IMR-90 (cell line): ENCODE measurements around the gene C8B. TPM values are rescaled to one million over a fixed set of nuclear protein-coding genes. Genes with fewer than 3 reads are reported as not detected.

Source experiments
- ATAC-seq: fragments of 200-7000 bp; cut with Tn5 transposase; 2 replicates; pipeline ENCODE4 v1.9.1; 2020; ENCODE audit warnings: low read depth, mild to moderate bottlenecking, moderate library complexity
- BruUV-seq: library from RNA; stranded (reverse); fragments of 400-500 nt; replicated peaks from 2 replicates; lab custom pipeline; 2021; lab: Mats Ljungman, UMichigan
- CTCF ChIA-PET: fragments of 300-600 bp; formaldehyde crosslinking; extraction: SDS; loops from one replicate; lab custom pipeline; 2021; ENCODE audit warnings: antibody characterized with exemption; lab: Yijun Ruan, JAX
- POLR2A ChIA-PET: fragments of 300-600 bp; sonication (Branson Sonifier 250); formaldehyde crosslinking; loops from one replicate; lab custom pipeline; 2022; ENCODE audit warnings: antibody characterized with exemption; ENCODE audit not compliant: unreplicated experiment; lab: Charles Lee
- DNase-seq: peaks from one replicate; pipeline ENCODE4 v3.0.0; 2013
- H2AFZ ChIP-seq: replicated peaks from 2 replicates; pipeline ENCODE3; 2013; ENCODE audit warnings: low read length, mild to moderate bottlenecking; ENCODE audit not compliant: poor library complexity
- H2AK5ac ChIP-seq: 2 replicates; pipeline ENCODE4 v1.6.1; 2013; ENCODE audit warnings: low read depth, low read length, inconsistent platforms
- H2AK9ac ChIP-seq: replicated peaks from 2 replicates; pipeline ENCODE3; 2013; ENCODE audit warnings: mild to moderate bottlenecking, low read depth, low read length, moderate library complexity; ENCODE audit not compliant: poor library complexity
- H2BK120ac ChIP-seq: 2 replicates; pipeline ENCODE4 v1.6.1; 2013; ENCODE audit warnings: low read depth, low read length, inconsistent platforms
- H2BK15ac ChIP-seq: 3 replicates; pipeline ENCODE4 v1.6.1; 2013; ENCODE audit warnings: low read depth, low read length, inconsistent platforms
- H2BK20ac ChIP-seq: 2 replicates; pipeline ENCODE4 v1.6.1; 2013; ENCODE audit warnings: low read depth, mild to moderate bottlenecking, inconsistent platforms, low read length, moderate library complexity
- H2BK5ac ChIP-seq: 2 replicates; pipeline ENCODE4 v1.6.1; 2013; ENCODE audit warnings: mild to moderate bottlenecking, low read depth, low read length, inconsistent platforms; ENCODE audit not compliant: poor library complexity, severe bottlenecking
- H3K14ac ChIP-seq: replicated peaks from 2 replicates; pipeline ENCODE4 v1.6.1; 2013; ENCODE audit warnings: low read depth, low read length, inconsistent platforms
- H3K18ac ChIP-seq: 2 replicates; pipeline ENCODE4 v1.6.1; 2013; ENCODE audit warnings: low read depth, low read length, control low read depth
- H3K23ac ChIP-seq: 2 replicates; pipeline ENCODE4 v1.6.1; 2013; ENCODE audit warnings: low read depth, low read length, inconsistent platforms
- H3K27ac ChIP-seq: 2 replicates; pipeline ENCODE4 v1.5.1; 2013; ENCODE audit warnings: mild to moderate bottlenecking, control low read depth, low read length; ENCODE audit not compliant: insufficient read depth
- H3K27me3 ChIP-seq: 2 replicates; pipeline ENCODE4 v1.6.1; 2013; ENCODE audit warnings: low read length; ENCODE audit not compliant: control insufficient read depth, insufficient read depth
- H3K36me3 ChIP-seq: 2 replicates; pipeline ENCODE4 v1.6.1; 2013; ENCODE audit warnings: low read length, mixed read lengths; ENCODE audit not compliant: control insufficient read depth, insufficient read depth
- H3K4ac ChIP-seq: 2 replicates; pipeline ENCODE4 v1.6.1; 2013; ENCODE audit warnings: low read depth, low read length, inconsistent platforms
- H3K4me1 ChIP-seq: 2 replicates; pipeline ENCODE4 v1.6.1; 2013; ENCODE audit warnings: low read length, mixed read lengths; ENCODE audit not compliant: control insufficient read depth, insufficient read depth
- H3K4me2 ChIP-seq: 2 replicates; pipeline ENCODE4 v1.6.1; 2013; ENCODE audit warnings: low read depth, mild to moderate bottlenecking, control low read depth, low read length, moderate library complexity
- H3K4me3 ChIP-seq: 2 replicates; pipeline ENCODE4 v1.5.1; 2013; ENCODE audit warnings: low read depth, mild to moderate bottlenecking, control low read depth, low read length, moderate library complexity; ENCODE audit not compliant: insufficient read depth
- H3K56ac ChIP-seq: 2 replicates; pipeline ENCODE4 v1.6.1; 2013; ENCODE audit warnings: low read length, inconsistent platforms; ENCODE audit not compliant: insufficient read depth; ENCODE audit errors: extremely low read depth
- H3K79me1 ChIP-seq, 2 experiments: 2 replicates each; pipeline ENCODE4 v1.6.1; 2013; ENCODE audit warnings: low read length in 2 of 2, inconsistent platforms in 1 of 2, low read depth in 1 of 2
- H3K9ac ChIP-seq: 2 replicates; pipeline ENCODE4 v1.6.1; 2013; ENCODE audit warnings: low read depth, low read length, control low read depth
- H3K9me1 ChIP-seq: 2 replicates; pipeline ENCODE4 v1.6.1; 2013; ENCODE audit warnings: low read length, inconsistent platforms; ENCODE audit not compliant: insufficient read depth
- H3K9me3 ChIP-seq: 2 replicates; pipeline ENCODE4 v1.6.1; 2013; ENCODE audit warnings: low read length; ENCODE audit not compliant: control insufficient read depth, insufficient read depth
- H4K20me1 ChIP-seq: 2 replicates; pipeline ENCODE4 v1.6.1; 2013; ENCODE audit warnings: low read length, inconsistent platforms; ENCODE audit not compliant: insufficient read depth
- H4K5ac ChIP-seq: 2 replicates; pipeline ENCODE4 v1.6.1; 2013; ENCODE audit warnings: mild to moderate bottlenecking, low read depth, low read length, control low read depth
- H4K8ac ChIP-seq, 2 experiments: 2 replicates each; pipeline ENCODE4 v1.6.1; 2013; ENCODE audit warnings: low read depth in 2 of 2, low read length in 2 of 2, control low read depth in 1 of 2, inconsistent platforms in 1 of 2
- H4K91ac ChIP-seq: 2 replicates; pipeline ENCODE4 v1.6.1; 2013; ENCODE audit warnings: low read depth, low read length, inconsistent platforms; ENCODE audit not compliant: insufficient read depth
- ELK1 ChIP-seq: fragments of 150-350 bp; IDR thresholded peaks from 2 replicates; pipeline ENCODE4 v1.6.1; 2016; ENCODE audit warnings: low read depth, mild to moderate bottlenecking, low read length, moderate library complexity, borderline replicate concordance
- WGBS, 2 experiments: methylation state at CpG; one replicate each; pipeline versions ENCODE4 v1.1.5 to v1.1.7; 2013; ENCODE audit warnings: missing lambda C conversion rate in 2 of 2; ENCODE audit not compliant: insufficient read length in 1 of 2; ENCODE audit errors: extremely low coverage in 2 of 2; 5-methylcytosine and 5-hydroxymethylcytosine counted together
- dilution Hi-C: fragments of 300-500 bp; cut with HindIII; formaldehyde crosslinking; loops from one replicate; pipeline ENCODE4 v1.14.3; 2018; ENCODE audit warnings: low sequenced_read_pairs; ENCODE audit not compliant: unreplicated experiment
- in situ Hi-C: fragments of 300-500 bp; cut with MboI; formaldehyde crosslinking; loops from 3 replicates; pipeline ENCODE4 v1.14.3; 2019; ENCODE audit warnings: low sequenced_read_pairs, inconsistent platforms, mixed read lengths
- intact Hi-C: fragments of 100-400 bp; cut with micrococcal nuclease; formaldehyde crosslinking; loops from 2 replicates; pipeline ENCODE4 v1.10.0; 2022
- polyA plus RNA-seq, 3 experiments: library from polyadenylated mRNA; depleted of rRNA; stranded (reverse); fragments of >200 nt; gene quantifications; 2 replicates each; pipeline ENCODE4 v1.2.3, GENCODE V29; 2012; ENCODE audit warnings: low replicate concordance in 1 of 3
- total RNA-seq: library from RNA; depleted of rRNA; stranded (reverse); fragments of >200 nt; gene quantifications from 2 replicates; pipeline ENCODE4 v1.2.3, GENCODE V29; 2012

Gene C8B
- total and polyA plus RNA-seq, 2 of the 4 experiments (the other 2 are of a cell fraction), result not detected

GRCh38 chr1:57013522-57013921 lies 47.7 kb upstream of the C8B start:
- ChIA-PET POLR2A (no interaction called here), CTCF (interaction anchor here (1.1 kb wide), 1 partner anchor 9 kb away, joined by 3 read pairs; no protein-coding TSS in a partner anchor)
- no peak overlapping the region for H4K5ac ChIP-seq
- DNase-seq (no peak), ATAC-seq (no peak)
- H3K4me2 ChIP-seq, result no peak overlapping the region
- no peak for TF ChIP-seq ELK1
- no peak overlapping the region for H4K8ac ChIP-seq
- H2BK15ac ChIP-seq, result no peak overlapping the region
- dilution Hi-C loops, result no loop called here
- no CpG with 5 or more reads among the region's 2 CpGs for WGBS, 2 experiments
- no peaks in the 10 kb centered on the region for H3K79me1 ChIP-seq
- H3K27ac ChIP-seq, result no peak overlapping the region
- no peaks in the 10 kb centered on the region for H3K9me3 ChIP-seq
- in situ Hi-C loops, result no loop called here
- no peak overlapping the region for H2AK5ac ChIP-seq
- no peaks in the 10 kb centered on the region for H3K4me1 ChIP-seq
- no peak overlapping the region for H3K14ac ChIP-seq
- no peak overlapping the region for H2BK120ac ChIP-seq
- no peak overlapping the region for H2AFZ ChIP-seq
- H3K4ac ChIP-seq, result no peak overlapping the region
- H2AK9ac ChIP-seq, result no peak overlapping the region
- no peaks in the 10 kb centered on the region for H3K9me1 ChIP-seq
- no peaks in the 10 kb centered on the region for H3K36me3 ChIP-seq
- H4K91ac ChIP-seq, result no peak overlapping the region
- no peak overlapping the region for H3K18ac ChIP-seq
- no peak overlapping the region for H3K4me3 ChIP-seq
- H3K9ac ChIP-seq, result no peak overlapping the region
- no peak overlapping the region for H3K56ac ChIP-seq
- no peak overlapping the region for H3K23ac ChIP-seq
- no peaks in the 10 kb centered on the region; the same call in 1 of the 2 replicates for H3K27me3 ChIP-seq
- H2BK20ac ChIP-seq, result no peak overlapping the region
- no peaks in the 10 kb centered on the region for H4K20me1 ChIP-seq
- H2BK5ac ChIP-seq, result no peak overlapping the region
- no TSS peak for BruUV-seq
- intact Hi-C loops, result no loop called here
